Pancreas (tissue), 10 donors: ENCODE measurements around the gene SLC25A36. TPM values are rescaled to one million over a fixed set of nuclear protein-coding genes. Genes with fewer than 3 reads are reported as not detected.
A peak's percentile ranks its signal among the peaks of the same experiment; 100 is the strongest.
"Not testable (repeated sequence)": the region's sequence is repeated elsewhere in the genome, so short reads cannot be mapped to it uniquely, and the experiment has no call there.

Experiments used
- ATAC-seq, 4 donors: fragments of 200-7000 bp; cut with Tn5 transposase; one replicate each; pipeline versions ENCODE4 v1.8.0 to v1.9.1; 2020; ENCODE audit warnings: mild to moderate bottlenecking in 4 of 4, moderate library complexity in 4 of 4
- DNase-seq, 6 donors: peaks; one replicate each; pipeline ENCODE4 v3.0.0-alpha.2; 2020
- FAIRE-seq: peaks from 2 replicates; lab custom pipeline; 2012; peaks lifted over from hg19 to GRCh38; lab: Jason Lieb, UNC
- H3K27ac ChIP-seq, 4 donors: fragments of 200-600 bp; sonication (generic); 1 replicate in 3 of 4; 2 replicates in 1 of 4; pipeline versions ENCODE4 v1.5.0 to v1.8.0; 2020
- H3K27me3 ChIP-seq, 4 donors: fragments of 200-600 bp; one replicate each; pipeline ENCODE4 v1.8.0; 2021
- H3K36me3 ChIP-seq, 3 donors: fragments of 200-600 bp; sonication (generic) in 1 of 3; one replicate each; pipeline versions ENCODE4 v1.5.0 to v1.8.0; 2020 to 2021
- H3K4me1 ChIP-seq, 3 donors: fragments of 200-600 bp; one replicate each; pipeline ENCODE4 v1.8.0; 2021
- H3K4me3 ChIP-seq, 4 donors: fragments of 200-600 bp; sonication (generic) in 2 of 4; one replicate each; pipeline versions ENCODE4 v1.5.0 to v1.8.0; 2020 to 2021
- H3K9me3 ChIP-seq, 4 donors: fragments of 200-600 bp; one replicate each; pipeline ENCODE4 v1.8.0; 2021
- CTCF ChIP-seq, 4 donors: fragments of 200-600 bp; sonication (generic) in 3 of 4; IDR thresholded peaks; one replicate each; pipeline versions ENCODE4 v1.5.0 to v1.8.0; 2021; ENCODE audit warnings: antibody characterized with exemption in 4 of 4
- WGBS, 2 donors: extraction: QIAGEN DNeasy Blood & Tissue Kit; methylation state at CpG; one replicate each; pipeline ENCODE4 v1.1.7; 2013; 5-methylcytosine and 5-hydroxymethylcytosine counted together
- intact Hi-C, 3 donors: fragments of 100-400 bp; cut with DNase I; formaldehyde crosslinking; loops; one replicate each; pipeline versions ENCODE4 v1.11.1 to v1.14.2; 2022
- polyA plus RNA-seq, 2 donors: library from polyadenylated mRNA; stranded (reverse); fragments of 200-250 nt; gene quantifications; one replicate each; pipeline ENCODE4 v1.2.3, GENCODE V29; 2013
- total RNA-seq, 6 donors: library from RNA; stranded (reverse); fragmentation: NEBNext Ultra II Directional in 4 of 6; extraction: Animal tissue kit (Norgen Biotek cat#: 25700) in 4 of 6; gene quantifications; one replicate each; pipeline versions ENCODE4 v1.2.1 to v1.2.4, GENCODE V29; 2021 to 2023
- donor health status: healthy with polysubstance abuse.
- donor health status: DM: no; HTN: no; CAD: no; lungs with moderate emphysema.
- donor health status: DM: no; HTN: no; CAD: no.
- donor health status: control.
- donor health status: control.
- donor health status: Bipolar disorder and iron deficiency.
- donor health status: DM: yes; HTN: yes; CAD: no.
- donor health status: DM: no; HTN: no; CAD: no.
- donor health status: DM: no; HTN: no; CAD: no.
- donor health status: DM: yes; HTN: yes; CAD: no.

Gene SLC25A36
- total and polyA plus RNA-seq, 8 donors: 17.3 to 93.6 (median 45.0) TPM

- H3K9me3 ChIP-seq: no peaks in the 10 kb centered on the region
- H3K27ac ChIP-seq: no peak overlapping the region
- no peak overlapping the region for H3K4me3 ChIP-seq
- TF ChIP-seq CTCF (IDR thresholded peaks at IDR 0.05): no peak
- DNase-seq (no peak), ATAC-seq (no peak), FAIRE-seq (no peak)
- H3K4me1 ChIP-seq: peaks cover 0 to 6% (median 3%) of the 10 kb centered on the region in 3 donors
- no peaks in the 10 kb centered on the region for H3K36me3 ChIP-seq
- 79 to 82% methylated on average over 8 of the region's 8 CpGs for whole genome bisulfite sequencing, 2 donors
- H3K27me3 ChIP-seq: no peaks in the 10 kb centered on the region
- intact Hi-C loops: no loop called here
Measured at GRCh38 chr3:140933552-140933951, 8.1 kb upstream of the SLC25A36 start.

- ATAC-seq, intact Hi-C loops, H3K9me3 ChIP-seq, H3K27me3 ChIP-seq, H3K27ac ChIP-seq, FAIRE-seq, DNase-seq, H3K36me3 ChIP-seq, H3K4me3 ChIP-seq: not testable (repeated sequence)
- WGBS, 2 donors: 85 to 86% methylated on average over 4 of the region's 4 CpGs
- H3K4me1 ChIP-seq: peaks cover under 1 to 12% (median 11%) of the 10 kb centered on the region in 3 donors
Measured at GRCh38 chr3:140939305-140939704, 2.3 kb upstream of the SLC25A36 start.

GRCh38 chr3:140941090-140941433 is 574 bp upstream of the SLC25A36 start:
- H3K27me3 ChIP-seq: no peaks in the 10 kb centered on the region
- no peaks in the 10 kb centered on the region for H3K9me3 ChIP-seq
- intact Hi-C loops: no loop called here
- no peak for ATAC-seq
- TF ChIP-seq CTCF (IDR thresholded peaks at IDR 0.05): no peak
- 30 to 33% methylated on average over 5 of the region's 5 CpGs for WGBS, 2 donors
- peak overlapping the region; percentile 91 to 99 (median 97) for H3K27ac ChIP-seq
- peaks cover 5 to 26% (median 24%) of the 10 kb centered on the region in 3 donors for H3K4me1 ChIP-seq
- FAIRE-seq: no peak
- peak overlapping the region; percentile 56 to 74 (median 68) for H3K4me3 ChIP-seq
- no peaks in the 10 kb centered on the region for H3K36me3 ChIP-seq
- no peak for DNase-seq

GRCh38 chr3:140942221-140943104 is 827 bp downstream of the SLC25A36 start:
- no peaks in the 10 kb centered on the region for H3K36me3 ChIP-seq
- ATAC-seq (peak; percentile 39 to 73 (median 64)), FAIRE-seq (no peak), DNase-seq (peak; percentile 44 to 82 (median 64))
- no peaks in the 10 kb centered on the region for H3K9me3 ChIP-seq
- peak overlapping the region; percentile 91 to 99 (median 97) for H3K27ac ChIP-seq
- H3K4me1 ChIP-seq: peaks cover 5 to 37% (median 34%) of the 10 kb centered on the region in 3 donors
- H3K27me3 ChIP-seq: no peaks in the 10 kb centered on the region
- no peak for TF ChIP-seq CTCF (IDR thresholded peaks at IDR 0.05)
- H3K4me3 ChIP-seq: peak overlapping the region; percentile 68 to 78 (median 71)
- intact Hi-C loops: no loop called here
- 0% methylated on average over 55 to 56 of the region's 56 CpGs for WGBS, 2 donors

GRCh38 chr3:140943781-140944552 is 2.3 kb downstream of the SLC25A36 start:
- FAIRE-seq (no peak), DNase-seq (no peak), ATAC-seq (no peak)
- Histone ChIP-seq H3K36me3 (no peaks in the 10 kb centered on the region), H3K27ac (peak overlapping the region in 3 of 4 donors; percentile 96 to 99 (median 98)), H3K27me3 (no peaks in the 10 kb centered on the region), H3K4me3 (peak overlapping the region in 3 of 4 donors; percentile 68 to 74 (median 68)), H3K9me3 (no peaks in the 10 kb centered on the region), H3K4me1 (peaks cover 11 to 52% (median 39%) of the 10 kb centered on the region in 3 donors)
- no peak for TF ChIP-seq CTCF (IDR thresholded peaks at IDR 0.05)
- intact Hi-C loops: no loop called here
- WGBS, 2 donors: 25 to 26% methylated on average over 5 of the region's 5 CpGs
